WTC11 (cell line): Measurements from ENCODE around the gene MARS1. TPM values are rescaled to one million over a fixed set of nuclear protein-coding genes. Genes with fewer than 3 reads are reported as not detected.

Experiments
- ATAC-seq: fragments of 200-7000 bp; cut with Tn5 transposase; 2 replicates; pipeline ENCODE4 v1.10.0; 2021; ENCODE audit warnings: mild to moderate bottlenecking, moderate library complexity
- CTCF ChIA-PET: fragments of 300-600 bp; sonication (Branson Sonifier 250); formaldehyde crosslinking; loops from one replicate; lab custom pipeline; 2021; ENCODE audit warnings: antibody characterized with exemption; lab: Charles Lee
- POLR2A ChIA-PET: fragments of 350-600 bp; sonication (Branson Sonifier 250); formaldehyde crosslinking; loops from one replicate; lab custom pipeline; 2021; ENCODE audit warnings: antibody characterized with exemption; lab: Charles Lee
- DNase-seq: peaks from one replicate; pipeline ENCODE4 v3.0.0; 2021; ENCODE audit warnings: low spot score
- H3K27ac Mint-ChIP-seq: 2 replicates; pipeline ENCODE4 v1.8.0; 2021; ENCODE audit warnings: mixed read lengths
- H3K27me3 Mint-ChIP-seq: 2 replicates; pipeline ENCODE4 v1.8.0; 2021; ENCODE audit warnings: low read depth, mild to moderate bottlenecking, moderate library complexity, mixed read lengths
- H3K36me3 Mint-ChIP-seq: 2 replicates; pipeline ENCODE4 v1.8.0; 2021; ENCODE audit warnings: mixed read lengths
- H3K4me1 Mint-ChIP-seq: 2 replicates; pipeline ENCODE4 v1.8.0; 2022; ENCODE audit warnings: mixed read lengths
- H3K4me3 Mint-ChIP-seq: 2 replicates; pipeline ENCODE4 v1.8.0; 2021; ENCODE audit warnings: mild to moderate bottlenecking, moderate library complexity, mixed read lengths
- H3K9me3 Mint-ChIP-seq: 2 replicates; pipeline ENCODE4 v1.8.0; 2021; ENCODE audit warnings: mixed read lengths
- ARID4B ChIP-seq: sonication (generic); formaldehyde crosslinking; IDR thresholded peaks from 2 replicates; pipeline ENCODE4 v1.8.0; 2023; ENCODE audit warnings: missing genetic modification reagents, mild to moderate bottlenecking, borderline replicate concordance
- ERG ChIP-seq: fragments of 250-450 bp; sonication (Bioruptor Pico); IDR thresholded peaks from 2 replicates; pipeline ENCODE4 v1.8.0; 2021; ENCODE audit warnings: mild to moderate bottlenecking
- FOXP4 ChIP-seq: sonication (generic); formaldehyde crosslinking; IDR thresholded peaks from 2 replicates; pipeline ENCODE4 v1.8.0; 2022; ENCODE audit warnings: mild to moderate bottlenecking, missing genetic modification reagents
- GTF2I ChIP-seq: fragments of 250-450 bp; sonication (Bioruptor Pico); conservative IDR thresholded peaks from 2 replicates; pipeline ENCODE4 v1.4.0; 2021; ENCODE audit warnings: mild to moderate bottlenecking
- JAZF1 ChIP-seq: fragments of 250-450 bp; sonication (Bioruptor Pico); IDR thresholded peaks from 2 replicates; pipeline ENCODE4 v1.9.0; 2021; ENCODE audit warnings: moderate library complexity, mild to moderate bottlenecking, inconsistent platforms
- KAT7 ChIP-seq: sonication (generic); formaldehyde crosslinking; IDR thresholded peaks from 2 replicates; pipeline ENCODE4 v1.8.1; 2023; ENCODE audit warnings: missing genetic modification reagents, mild to moderate bottlenecking, borderline replicate concordance
- MLX ChIP-seq: sonication (generic); formaldehyde crosslinking; IDR thresholded peaks from 2 replicates; pipeline ENCODE4 v1.8.1; 2023; ENCODE audit warnings: mild to moderate bottlenecking, missing genetic modification reagents, moderate library complexity
- NFATC4 ChIP-seq: fragments of 250-450 bp; sonication (Bioruptor Pico); IDR thresholded peaks from 2 replicates; pipeline ENCODE4 v1.9.0; 2021; ENCODE audit warnings: mild to moderate bottlenecking
- PREB ChIP-seq: sonication (generic); formaldehyde crosslinking; IDR thresholded peaks from 2 replicates; pipeline ENCODE4 v1.8.1; 2022; ENCODE audit warnings: mild to moderate bottlenecking, missing genetic modification reagents, moderate library complexity, borderline replicate concordance
- PRRX2 ChIP-seq: fragments of 250-450 bp; sonication (Bioruptor Pico); IDR thresholded peaks from 2 replicates; pipeline ENCODE4 v1.8.0; 2021; ENCODE audit warnings: mild to moderate bottlenecking
- ZNF121 ChIP-seq: sonication (generic); formaldehyde crosslinking; IDR thresholded peaks from 2 replicates; pipeline ENCODE4 v1.8.0; 2023; ENCODE audit warnings: missing genetic modification reagents
- ZNF138 ChIP-seq: sonication (generic); formaldehyde crosslinking; conservative IDR thresholded peaks from 2 replicates; pipeline ENCODE4 v1.8.1; 2022; ENCODE audit warnings: mild to moderate bottlenecking, moderate library complexity, missing genetic modification reagents
- ZNF232 ChIP-seq: sonication (generic); formaldehyde crosslinking; IDR thresholded peaks from 2 replicates; pipeline ENCODE4 v1.8.0; 2022; ENCODE audit warnings: mild to moderate bottlenecking, missing genetic modification reagents
- ZNF416 ChIP-seq: fragments of 250-450 bp; sonication (Bioruptor Pico); IDR thresholded peaks from 2 replicates; pipeline ENCODE4 v1.9.0; 2021; ENCODE audit warnings: mild to moderate bottlenecking, inconsistent platforms
- ZNF423 ChIP-seq: fragments of 250-450 bp; sonication (Bioruptor Pico); IDR thresholded peaks from 2 replicates; pipeline ENCODE4 v2.1.2; 2022; ENCODE audit warnings: mild to moderate bottlenecking, moderate library complexity
- ZNF671 ChIP-seq: fragments of 250-450 bp; sonication (Bioruptor Pico); IDR thresholded peaks from 2 replicates; pipeline ENCODE4 v1.8.0; 2021; ENCODE audit warnings: mild to moderate bottlenecking
- total RNA-seq: library from RNA; stranded (reverse); gene quantifications from 3 replicates; pipeline ENCODE4 v1.2.3, GENCODE V29; 2021
- TF ChIP-seq, protein P1 (sequence below): fragments of 250-450 bp; sonication (Bioruptor Pico); IDR thresholded peaks from 2 replicates; pipeline ENCODE4 v1.9.0; 2021; ENCODE audit warnings: mild to moderate bottlenecking, borderline replicate concordance
- TF ChIP-seq, protein P2 (sequence below): fragments of 200-600 bp; IDR thresholded peaks from 2 replicates; pipeline ENCODE4 v1.8.0; 2022; ENCODE audit warnings: antibody characterized with exemption

The MARS1 gene
- total RNA-seq, 1 experiment from 2014 or later, result 367 TPM

GRCh38 chr12:57530396-57531142 lies 42.7 kb downstream of the MARS1 start:
- ATAC-seq, result no peak

DNA sequence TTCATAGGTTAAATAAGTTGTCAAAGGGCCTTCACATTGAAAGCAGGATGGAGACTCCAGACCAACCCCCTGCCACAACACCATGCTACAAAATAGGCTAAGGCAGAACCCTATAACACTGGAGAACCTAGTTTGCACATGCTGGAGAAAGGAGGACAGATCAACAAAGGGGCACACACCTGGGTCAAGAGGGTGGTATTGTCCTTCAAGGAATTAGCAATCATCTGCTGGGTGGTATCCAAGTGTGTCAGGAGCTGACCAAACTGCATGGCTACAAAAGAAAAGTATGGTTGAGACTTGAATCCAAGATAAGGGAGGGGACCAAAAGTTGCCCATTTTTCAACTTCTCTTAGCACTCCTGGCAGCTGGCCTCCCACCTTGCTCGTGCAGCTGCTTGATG lies 44.0 kb downstream of the MARS1 start:
- H3K27me3 Mint-ChIP-seq, result no peaks in the 10 kb centered on the region
- no peak for DNase-seq
- no peak overlapping the region for H3K4me3 Mint-ChIP-seq
- H3K9me3 Mint-ChIP-seq, result no peaks in the 10 kb centered on the region
- H3K4me1 Mint-ChIP-seq, result peaks cover 9% of the 10 kb centered on the region
- no peak overlapping the region for H3K27ac Mint-ChIP-seq
- ATAC-seq, result no peak
- H3K36me3 Mint-ChIP-seq, result peaks cover 60% of the 10 kb centered on the region
- POLR2A ChIA-PET, result no interaction called here
- CTCF ChIA-PET, result no interaction called here
- TF ChIP-seq PRRX2 (no peak), KAT7 (CRISPR knock-in tag) (no peak), ARID4B (no peak), ZNF138 (no peak), GTF2I (CRISPR knock-in tag) (no peak), NFATC4 (CRISPR knock-in tag) (no peak), ZNF416 (no peak), FOXP4 (CRISPR knock-in tag) (no peak), ZNF232 (CRISPR knock-in tag) (no peak), JAZF1 (CRISPR knock-in tag) (no peak), ZNF121 (CRISPR knock-in tag) (no peak), PREB (CRISPR knock-in tag) (no peak), ERG (CRISPR knock-in tag) (no peak), ZNF423 (CRISPR knock-in tag) (no peak)
- TF ChIP-seq, protein P1, sequence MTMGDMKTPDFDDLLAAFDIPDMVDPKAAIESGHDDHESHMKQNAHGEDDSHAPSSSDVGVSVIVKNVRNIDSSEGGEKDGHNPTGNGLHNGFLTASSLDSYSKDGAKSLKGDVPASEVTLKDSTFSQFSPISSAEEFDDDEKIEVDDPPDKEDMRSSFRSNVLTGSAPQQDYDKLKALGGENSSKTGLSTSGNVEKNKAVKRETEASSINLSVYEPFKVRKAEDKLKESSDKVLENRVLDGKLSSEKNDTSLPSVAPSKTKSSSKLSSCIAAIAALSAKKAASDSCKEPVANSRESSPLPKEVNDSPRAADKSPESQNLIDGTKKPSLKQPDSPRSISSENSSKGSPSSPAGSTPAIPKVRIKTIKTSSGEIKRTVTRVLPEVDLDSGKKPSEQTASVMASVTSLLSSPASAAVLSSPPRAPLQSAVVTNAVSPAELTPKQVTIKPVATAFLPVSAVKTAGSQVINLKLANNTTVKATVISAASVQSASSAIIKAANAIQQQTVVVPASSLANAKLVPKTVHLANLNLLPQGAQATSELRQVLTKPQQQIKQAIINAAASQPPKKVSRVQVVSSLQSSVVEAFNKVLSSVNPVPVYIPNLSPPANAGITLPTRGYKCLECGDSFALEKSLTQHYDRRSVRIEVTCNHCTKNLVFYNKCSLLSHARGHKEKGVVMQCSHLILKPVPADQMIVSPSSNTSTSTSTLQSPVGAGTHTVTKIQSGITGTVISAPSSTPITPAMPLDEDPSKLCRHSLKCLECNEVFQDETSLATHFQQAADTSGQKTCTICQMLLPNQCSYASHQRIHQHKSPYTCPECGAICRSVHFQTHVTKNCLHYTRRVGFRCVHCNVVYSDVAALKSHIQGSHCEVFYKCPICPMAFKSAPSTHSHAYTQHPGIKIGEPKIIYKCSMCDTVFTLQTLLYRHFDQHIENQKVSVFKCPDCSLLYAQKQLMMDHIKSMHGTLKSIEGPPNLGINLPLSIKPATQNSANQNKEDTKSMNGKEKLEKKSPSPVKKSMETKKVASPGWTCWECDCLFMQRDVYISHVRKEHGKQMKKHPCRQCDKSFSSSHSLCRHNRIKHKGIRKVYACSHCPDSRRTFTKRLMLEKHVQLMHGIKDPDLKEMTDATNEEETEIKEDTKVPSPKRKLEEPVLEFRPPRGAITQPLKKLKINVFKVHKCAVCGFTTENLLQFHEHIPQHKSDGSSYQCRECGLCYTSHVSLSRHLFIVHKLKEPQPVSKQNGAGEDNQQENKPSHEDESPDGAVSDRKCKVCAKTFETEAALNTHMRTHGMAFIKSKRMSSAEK (CRISPR knock-in tag), result no peak
- TF ChIP-seq, protein P2, sequence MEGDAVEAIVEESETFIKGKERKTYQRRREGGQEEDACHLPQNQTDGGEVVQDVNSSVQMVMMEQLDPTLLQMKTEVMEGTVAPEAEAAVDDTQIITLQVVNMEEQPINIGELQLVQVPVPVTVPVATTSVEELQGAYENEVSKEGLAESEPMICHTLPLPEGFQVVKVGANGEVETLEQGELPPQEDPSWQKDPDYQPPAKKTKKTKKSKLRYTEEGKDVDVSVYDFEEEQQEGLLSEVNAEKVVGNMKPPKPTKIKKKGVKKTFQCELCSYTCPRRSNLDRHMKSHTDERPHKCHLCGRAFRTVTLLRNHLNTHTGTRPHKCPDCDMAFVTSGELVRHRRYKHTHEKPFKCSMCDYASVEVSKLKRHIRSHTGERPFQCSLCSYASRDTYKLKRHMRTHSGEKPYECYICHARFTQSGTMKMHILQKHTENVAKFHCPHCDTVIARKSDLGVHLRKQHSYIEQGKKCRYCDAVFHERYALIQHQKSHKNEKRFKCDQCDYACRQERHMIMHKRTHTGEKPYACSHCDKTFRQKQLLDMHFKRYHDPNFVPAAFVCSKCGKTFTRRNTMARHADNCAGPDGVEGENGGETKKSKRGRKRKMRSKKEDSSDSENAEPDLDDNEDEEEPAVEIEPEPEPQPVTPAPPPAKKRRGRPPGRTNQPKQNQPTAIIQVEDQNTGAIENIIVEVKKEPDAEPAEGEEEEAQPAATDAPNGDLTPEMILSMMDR, result no peak

More at GRCh38 chr12:57530396-57531142, 42.7 kb downstream of the MARS1 start:
- ChIA-PET CTCF (no interaction called here), POLR2A (interaction anchor here (0.9 kb wide), 1 partner anchor 16 kb away, joined by 3 read pairs; no protein-coding TSS in a partner anchor)
- Mint-ChIP-seq H3K27me3 (no peaks in the 10 kb centered on the region), H3K4me3 (no peak overlapping the region), H3K4me1 (no peaks in the 10 kb centered on the region), H3K9me3 (no peaks in the 10 kb centered on the region), H3K36me3 (peaks cover 57% of the 10 kb centered on the region), H3K27ac (no peak overlapping the region)
- TF ChIP-seq ZNF671 (CRISPR knock-in tag) (no peak), NFATC4 (CRISPR knock-in tag) (no peak), MLX (no peak)
- no peak for DNase-seq
